ENCODE measurements around the gene APBB1IP.

Gene APBB1IP

DNA sequence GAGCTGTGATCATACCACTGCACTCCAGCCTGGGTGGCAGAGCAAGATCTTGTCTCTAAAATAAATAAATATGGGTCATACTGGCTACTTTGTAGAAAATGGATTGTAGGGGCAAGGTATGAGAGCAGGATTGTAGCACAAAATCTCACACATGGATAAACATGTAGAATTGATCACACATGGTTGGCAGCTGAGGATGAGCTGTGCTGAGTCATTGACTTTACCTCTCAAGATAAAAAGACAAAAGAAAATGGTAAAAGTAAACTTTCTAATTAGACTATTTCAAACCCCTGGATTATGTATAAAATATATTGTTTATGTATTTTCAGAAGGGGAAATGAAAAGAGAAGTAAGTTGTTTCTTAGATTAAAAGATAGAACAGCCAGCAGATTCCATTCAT is 69.3 kb downstream of the APBB1IP start:
- DNase-seq (ENCODE audit: low read depth in 2 of 2), result no peak

DNA sequence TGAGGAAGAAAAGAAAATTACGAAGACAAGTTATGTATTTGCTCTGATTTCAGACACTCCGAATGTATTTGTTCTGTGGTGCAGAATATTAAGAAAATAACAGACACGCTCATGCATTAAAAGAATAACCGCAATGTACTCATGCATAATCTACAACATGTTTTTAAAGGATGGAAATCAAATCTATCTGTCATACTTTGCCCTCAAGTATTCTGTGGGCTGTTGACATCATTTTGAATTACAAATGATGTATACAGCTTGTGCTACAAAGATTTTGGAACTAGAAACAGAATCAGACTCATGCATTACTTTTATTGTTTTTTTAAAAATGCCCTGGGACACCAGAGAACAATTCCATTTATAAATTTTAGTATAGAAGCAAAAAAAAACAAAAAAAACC is 69.9 kb downstream of the APBB1IP start:
- DNase-seq (ENCODE audit: low read depth in 2 of 2), result no peak

DNA sequence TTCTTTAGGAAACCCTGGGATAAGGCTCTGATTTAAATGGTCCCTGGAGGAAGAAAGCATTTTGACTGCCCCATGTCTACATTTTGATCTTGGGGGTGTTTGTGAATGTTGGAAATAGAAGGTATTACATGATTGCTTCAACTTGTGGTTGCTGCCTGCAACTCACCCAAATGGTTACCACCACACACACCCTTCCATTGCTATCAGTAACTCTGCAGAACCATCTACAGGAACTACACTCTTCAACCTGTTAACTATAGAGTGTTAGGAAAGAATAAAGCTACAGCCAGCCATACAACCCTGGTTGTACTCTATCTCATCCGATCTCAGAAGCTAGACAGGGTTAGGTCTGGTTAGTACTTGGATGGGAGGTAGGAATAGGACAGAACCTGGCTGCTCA is 71.2 kb downstream of the APBB1IP start:
- DNase-seq (ENCODE audit: low read depth in 2 of 2), result no peak

DNA sequence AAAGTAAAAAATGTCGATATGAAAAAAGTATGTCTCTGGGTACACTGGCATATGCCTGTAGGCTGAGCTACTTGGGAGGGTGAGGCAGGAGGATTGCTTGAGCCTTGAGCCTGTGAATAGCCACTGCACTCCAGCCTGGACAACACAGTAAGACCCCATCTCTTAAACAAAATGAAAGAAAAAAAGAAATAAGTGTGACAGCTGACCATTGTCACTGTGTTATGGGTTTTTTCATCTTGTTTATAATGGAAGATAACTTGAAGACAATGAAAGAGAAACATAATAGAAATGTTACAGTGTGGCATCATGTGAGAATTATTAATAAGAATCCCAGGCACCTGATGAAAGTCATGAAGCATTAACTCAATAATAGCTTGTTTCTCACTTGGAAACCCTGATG is 75.0 kb downstream of the APBB1IP start:
- DNase-seq (ENCODE audit: low read depth in 2 of 2), result no peak

DNA sequence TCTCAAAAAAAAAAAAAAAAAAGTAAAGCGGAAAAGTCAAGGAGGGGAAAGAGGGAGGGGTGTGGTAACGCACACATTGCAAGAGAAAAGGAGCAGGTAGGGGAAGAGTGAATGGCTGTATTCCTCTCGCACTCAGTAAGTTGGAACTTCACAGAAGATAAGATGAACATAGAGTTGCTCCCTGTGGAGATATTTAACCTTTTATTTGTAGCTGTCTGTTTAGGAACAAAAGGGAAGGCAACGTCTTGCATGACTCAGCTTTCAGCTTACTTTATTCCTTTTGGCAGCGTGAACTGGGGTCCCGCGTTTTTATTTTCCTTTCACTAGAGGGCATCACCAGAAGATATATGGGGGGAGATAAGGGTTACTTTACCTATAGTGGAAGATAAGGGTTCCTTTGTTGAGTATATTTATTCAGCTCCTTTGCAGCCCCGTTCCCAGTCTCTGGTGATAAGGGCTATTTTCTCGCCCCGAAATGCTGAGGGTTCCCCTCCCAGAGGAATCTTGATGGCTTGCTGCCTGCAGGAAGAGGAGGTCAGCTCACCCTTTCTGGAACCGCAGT is 78.5 kb downstream of the APBB1IP start:
- DNase-seq (ENCODE audit: low read depth in 2 of 2), result no peak

DNA sequence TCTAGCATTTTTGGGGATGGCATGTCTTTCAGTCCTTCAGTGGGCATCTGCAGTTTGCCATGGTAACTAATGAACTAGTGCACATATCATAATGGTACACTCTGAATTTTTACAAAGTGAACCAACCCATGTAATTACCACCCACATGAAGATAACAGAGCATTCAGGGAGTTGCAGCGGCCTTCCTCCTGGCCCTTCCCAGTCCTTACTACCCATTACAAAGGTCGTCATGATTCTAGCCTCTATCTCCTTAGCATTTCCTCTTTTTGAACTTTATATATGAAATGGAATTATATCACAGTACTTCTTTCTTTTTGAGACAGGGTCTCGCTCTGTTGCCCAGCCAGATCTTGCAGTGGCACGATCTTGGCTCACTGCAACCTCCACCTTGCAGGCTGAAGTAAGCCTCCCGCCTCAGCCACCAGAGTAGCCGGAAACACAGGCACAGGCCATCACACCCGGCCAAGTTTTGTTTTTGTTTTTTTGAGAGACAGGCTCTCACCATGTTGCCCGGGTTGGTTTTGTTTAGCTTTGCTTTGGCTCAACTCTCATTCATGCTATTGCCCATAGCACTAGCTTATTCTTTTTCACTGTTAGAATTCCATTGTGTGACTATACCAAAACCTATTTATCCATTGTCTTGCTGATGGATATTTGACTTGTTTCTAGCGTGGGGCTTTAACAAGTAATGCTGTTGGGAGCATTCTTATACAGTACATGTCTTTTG is 79.2 kb downstream of the APBB1IP start:
- DNase-seq (ENCODE audit: low read depth in 2 of 2), result no peak

DNA sequence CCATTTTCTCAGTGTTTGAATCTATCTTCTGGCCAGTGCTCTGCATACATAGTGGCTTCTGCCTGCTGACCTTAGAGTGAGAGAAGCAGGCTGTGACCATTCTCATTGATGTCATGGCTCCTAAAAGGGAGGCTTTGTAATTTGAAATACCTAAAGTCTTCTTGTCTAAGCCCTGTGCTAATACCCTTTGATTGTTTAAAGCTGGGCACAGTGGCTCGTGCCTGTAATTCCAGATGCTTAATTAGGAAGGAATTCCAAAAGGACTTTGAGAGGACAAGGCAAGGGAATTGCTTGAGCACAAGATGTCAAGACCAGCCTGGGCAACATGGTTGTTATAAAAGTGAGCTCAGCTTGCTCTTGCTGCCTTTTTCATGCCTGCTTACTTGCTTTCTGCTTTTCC is 81.7 kb downstream of the APBB1IP start:
- no peak for DNase-seq (ENCODE audit: low read depth in 2 of 2)

DNA sequence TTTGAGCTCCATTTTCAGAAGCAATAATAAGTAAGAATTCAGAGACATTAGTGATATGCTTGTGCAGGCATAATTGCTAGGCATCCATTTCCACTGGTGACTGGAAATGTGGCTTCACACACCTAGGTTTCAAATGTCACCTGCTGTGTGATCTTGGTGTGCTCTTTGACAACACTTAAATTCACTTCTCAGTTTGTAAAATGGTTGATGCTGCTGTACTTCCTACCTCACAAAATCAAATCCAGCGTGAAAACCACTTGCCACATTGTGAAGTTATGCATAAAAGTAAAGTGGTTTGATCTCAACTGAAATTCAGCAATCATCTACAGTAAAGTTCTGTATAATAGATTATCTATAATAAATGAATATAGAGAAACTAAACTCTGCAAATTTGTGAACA is 82.4 kb downstream of the APBB1IP start:
- DNase-seq (ENCODE audit: low read depth in 2 of 2), result no peak

DNA sequence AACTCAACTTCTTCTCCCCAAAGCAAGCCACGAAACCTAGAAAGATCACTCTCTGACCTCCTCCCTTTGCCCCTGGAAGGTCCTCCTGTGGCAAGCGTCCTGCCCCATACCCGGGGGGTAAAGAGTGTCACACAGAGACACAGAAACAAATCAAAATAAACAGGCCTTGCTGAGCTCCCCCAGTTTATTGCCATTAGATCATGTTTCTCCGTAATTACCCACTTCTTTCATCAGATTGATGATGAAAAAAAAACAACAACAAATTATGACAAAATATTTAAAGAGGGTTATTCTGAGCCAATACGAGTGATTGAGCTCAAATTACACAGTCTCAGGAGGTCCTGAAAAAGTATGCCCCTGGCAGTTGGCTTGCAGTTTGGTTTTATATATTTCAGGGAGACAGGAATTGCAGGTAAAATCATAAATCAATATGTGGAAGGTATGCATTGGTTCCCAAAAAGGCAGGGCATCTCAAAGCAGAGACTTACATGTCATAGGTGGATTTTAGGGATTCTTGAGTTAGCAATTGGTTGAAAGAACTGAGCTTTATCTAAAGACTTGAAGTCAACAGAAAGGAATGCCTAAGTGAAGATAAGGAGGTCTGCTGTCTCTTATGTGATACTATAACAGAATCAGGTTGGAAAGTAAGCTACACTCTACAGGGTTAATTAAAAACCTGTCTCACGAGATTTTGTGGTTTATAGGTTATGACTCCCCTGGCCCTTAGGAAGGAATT is 86.2 kb downstream of the APBB1IP start:
- DNase-seq (ENCODE audit: low read depth in 2 of 2), result no peak

DNA sequence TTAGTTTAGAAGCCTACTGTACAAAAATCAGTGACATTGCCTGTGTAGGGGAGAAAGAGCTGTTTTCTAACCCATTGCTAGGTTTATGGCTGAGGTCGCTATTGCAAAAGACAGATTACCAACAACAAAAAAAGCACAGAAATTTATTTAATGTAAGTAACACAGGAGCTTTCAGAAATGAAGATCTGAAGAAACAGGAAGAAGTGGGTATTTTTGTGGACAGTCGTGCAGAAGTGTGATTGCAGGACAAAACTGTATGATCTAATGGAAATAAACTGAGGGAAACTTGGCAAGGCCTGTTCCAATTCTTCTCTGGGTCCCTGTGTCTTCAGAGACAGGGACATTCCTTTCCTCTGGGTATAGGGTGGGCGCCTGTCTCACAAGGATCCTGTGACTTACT is 87.4 kb downstream of the APBB1IP start:
- no peak for DNase-seq (ENCODE audit: low read depth in 2 of 2)

DNA sequence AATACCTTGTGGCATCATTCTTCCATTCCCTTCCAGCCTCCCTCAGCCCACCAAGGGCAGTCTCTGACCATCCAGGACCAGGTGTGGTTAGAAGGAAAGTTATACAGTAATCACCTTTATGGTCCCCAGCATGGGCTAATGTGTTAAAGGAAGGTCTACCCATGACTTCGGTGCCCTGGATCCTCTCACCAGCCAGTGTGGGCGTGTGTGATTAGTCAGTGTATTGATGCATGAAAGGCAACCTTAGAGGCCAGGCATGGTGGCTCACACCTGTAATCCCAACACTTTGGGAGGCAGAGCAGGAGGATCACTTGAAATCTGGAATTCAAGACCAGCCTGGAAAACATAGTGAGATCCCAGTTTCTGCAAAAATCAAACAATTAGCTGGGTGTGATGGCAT is 88.9 kb downstream of the APBB1IP start:
- no peak for DNase-seq (ENCODE audit: low read depth in 2 of 2)

DNA sequence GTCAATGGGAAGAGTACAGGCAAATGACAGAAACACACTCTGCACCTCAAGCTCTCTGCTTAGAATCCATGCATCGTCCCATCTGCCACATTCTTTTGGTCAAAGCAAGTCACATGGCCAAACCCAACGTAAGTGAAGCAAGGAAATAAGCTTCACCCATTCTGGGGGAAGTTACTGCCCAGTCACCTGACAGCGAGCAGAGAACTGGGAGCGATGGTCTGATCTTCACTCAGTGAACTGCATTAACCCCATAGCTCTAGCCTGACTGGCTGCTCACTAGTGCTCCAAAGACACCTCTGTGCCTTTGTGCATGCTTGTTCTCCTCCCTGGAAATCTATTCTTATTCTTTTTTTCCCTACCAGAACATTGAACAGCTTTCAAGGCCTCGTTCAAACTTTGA is 89.9 kb downstream of the APBB1IP start:
- DNase-seq (ENCODE audit: low read depth in 2 of 2), result no peak

DNA sequence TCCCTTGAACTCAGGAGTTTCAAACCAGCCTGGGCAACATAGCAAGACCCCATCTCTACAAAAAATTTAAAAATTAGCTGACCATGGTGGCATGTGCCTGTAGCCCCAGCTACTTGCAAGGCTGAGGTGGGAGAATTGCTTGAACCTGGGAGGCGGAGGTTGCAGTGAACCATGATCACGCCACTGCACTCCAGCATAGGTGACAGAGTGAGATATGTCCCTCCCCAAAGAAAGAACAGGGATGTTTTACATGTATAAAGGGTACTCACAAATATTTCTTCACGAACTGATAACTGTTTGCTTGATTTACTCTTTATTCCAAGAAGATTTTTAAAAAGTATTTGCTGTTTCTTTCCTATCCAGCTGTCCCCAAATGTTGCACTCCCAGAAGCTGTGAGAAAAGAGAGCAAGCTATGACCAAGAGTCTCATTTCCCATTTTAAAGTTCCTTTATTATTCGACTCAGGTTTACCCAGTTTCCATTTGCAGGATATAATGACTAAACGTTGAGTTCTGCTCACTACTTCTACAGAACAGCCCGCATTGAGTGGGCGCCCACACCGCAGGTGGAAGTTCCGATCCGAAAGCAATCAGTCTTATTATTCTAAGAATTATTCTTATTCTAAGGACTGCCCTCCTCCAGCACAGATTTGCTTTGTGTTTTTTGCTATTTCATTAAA is 90.7 kb downstream of the APBB1IP start:
- no peak for DNase-seq (ENCODE audit: low read depth in 2 of 2)

DNA sequence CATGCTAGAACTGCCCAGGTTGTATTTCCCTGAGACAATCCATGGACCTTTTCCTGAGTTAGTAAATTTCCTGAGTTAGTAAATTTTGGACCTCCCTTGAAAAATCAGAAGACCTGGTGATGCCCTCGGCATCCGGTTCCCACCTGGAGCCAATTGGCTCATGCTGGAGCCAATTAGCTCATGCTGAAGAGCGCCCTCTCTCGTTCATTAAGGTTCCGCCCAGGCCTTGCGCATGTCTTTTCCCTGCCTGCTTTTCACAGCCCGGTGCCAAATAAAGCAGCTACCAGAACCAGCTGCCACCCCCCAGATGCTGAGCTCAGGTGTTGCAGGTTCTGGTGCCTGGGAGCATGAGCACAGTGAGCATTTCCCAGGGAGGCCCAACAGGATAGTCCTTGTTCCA is 96.2 kb downstream of the APBB1IP start:
- no peak for DNase-seq (ENCODE audit: low read depth in 2 of 2)

DNA sequence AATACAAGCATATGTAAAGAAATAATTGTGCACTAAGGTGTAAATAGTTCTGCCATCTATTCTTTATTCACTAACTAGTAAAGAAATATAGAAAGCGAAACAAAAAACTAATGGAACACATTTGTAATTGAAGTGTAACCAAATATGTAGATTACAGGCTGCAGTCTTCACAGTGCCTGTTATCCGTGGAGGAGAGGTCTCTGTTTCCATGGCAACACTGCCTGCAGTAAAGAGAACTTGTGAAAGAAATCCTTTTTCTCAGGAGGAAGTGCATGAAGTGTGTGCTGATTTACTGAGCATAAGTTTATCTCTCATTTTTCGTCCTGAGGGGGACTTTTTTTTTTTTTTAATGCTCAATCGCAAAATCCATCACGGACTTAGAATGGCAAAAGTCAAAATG is 102.5 kb downstream of the APBB1IP start:
- DNase-seq (ENCODE audit: low read depth in 2 of 2), result no peak

DNA sequence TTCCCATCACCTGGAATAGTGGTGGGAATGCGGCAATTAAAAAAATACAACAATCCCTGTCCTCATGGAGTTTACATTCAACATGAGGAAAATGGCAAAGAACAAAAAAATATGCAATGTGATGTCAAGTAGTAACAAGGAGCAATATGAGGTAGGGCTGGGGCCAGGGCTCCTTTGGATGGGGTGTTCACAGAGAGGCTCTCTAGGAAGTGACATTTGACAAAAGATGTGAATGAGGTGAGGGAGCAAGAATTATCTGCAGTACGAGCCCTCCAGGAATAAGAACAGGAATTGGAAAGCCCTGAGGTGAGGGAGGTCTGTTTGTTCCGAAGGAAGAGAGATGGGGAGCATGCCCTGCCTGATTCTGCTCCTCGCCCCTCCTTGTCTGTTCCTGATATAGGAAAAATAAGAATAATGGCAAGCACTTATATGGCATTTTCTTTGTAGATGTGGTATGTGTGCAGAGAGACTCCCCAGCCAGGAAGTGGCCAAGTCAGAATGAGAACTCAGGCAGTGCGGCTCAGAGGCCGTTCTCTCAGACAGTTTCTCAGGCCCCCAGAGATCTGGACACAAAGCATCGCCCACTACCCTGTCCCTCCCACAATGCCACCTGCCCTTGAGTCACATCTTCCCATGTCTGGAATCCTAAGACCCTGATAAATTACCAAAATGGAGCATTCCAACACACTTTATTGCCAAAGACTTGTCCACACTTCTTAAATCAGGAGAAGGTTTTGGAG is 105.6 kb downstream of the APBB1IP start:
- no peak for DNase-seq (ENCODE audit: low read depth in 2 of 2)

DNA sequence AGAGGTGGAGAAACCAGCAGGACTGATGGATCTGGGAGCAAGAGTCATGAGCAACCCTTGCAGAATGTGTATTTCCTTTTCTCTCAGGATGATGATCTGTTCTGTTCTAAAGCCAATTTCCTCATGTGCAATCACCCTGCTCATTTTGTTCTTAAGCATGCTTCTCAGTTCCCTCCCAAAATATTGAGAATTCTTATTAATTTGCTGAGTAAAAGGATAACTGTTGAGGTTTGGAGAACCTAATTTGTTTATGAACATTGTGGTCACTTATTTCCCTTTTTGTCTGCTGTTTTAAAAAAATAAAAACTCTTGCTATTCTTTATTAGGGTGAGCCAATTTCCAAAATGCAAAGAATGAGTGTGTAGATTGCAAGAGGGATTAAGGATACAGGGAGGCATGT is 106.8 kb downstream of the APBB1IP start:
- DNase-seq (ENCODE audit: low read depth in 2 of 2), result no peak

DNA sequence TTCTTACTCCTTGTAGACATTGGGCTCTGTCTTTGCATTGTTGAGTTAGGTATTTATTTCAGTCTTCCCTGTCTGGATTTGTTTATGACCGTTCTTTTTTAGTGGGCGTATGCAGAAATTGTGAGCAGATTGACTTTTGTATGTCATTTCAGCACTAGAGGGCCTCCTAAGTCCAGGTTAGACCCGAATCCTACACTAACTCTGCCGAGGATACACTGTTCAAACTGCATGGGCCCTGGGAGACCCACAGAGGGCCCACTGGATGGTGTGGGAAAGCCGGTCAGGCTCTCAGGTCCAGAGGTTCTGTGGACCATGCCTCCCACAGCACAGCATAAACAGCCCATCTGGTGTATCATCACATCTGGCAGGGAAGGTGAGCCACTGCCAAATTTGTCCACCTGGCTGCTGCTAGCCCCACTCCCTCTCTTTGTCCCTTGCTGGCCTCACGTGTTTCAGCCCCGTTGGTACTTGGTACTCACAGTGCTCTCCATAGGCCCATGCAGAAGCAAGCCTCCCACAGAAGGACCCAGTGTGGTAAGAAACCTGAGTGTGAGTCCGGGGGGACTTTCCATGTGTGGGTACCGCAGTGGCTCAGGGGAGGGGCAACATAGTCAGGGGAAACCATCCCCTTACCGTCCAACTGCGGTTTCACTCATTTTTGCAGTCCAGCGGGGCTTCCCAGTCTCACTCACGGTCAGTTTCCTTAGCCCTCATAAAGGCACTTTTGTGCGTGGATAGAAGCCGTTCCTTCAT is 112.8 kb downstream of the APBB1IP start:
- no peak for DNase-seq (ENCODE audit: low read depth in 2 of 2)

DNA sequence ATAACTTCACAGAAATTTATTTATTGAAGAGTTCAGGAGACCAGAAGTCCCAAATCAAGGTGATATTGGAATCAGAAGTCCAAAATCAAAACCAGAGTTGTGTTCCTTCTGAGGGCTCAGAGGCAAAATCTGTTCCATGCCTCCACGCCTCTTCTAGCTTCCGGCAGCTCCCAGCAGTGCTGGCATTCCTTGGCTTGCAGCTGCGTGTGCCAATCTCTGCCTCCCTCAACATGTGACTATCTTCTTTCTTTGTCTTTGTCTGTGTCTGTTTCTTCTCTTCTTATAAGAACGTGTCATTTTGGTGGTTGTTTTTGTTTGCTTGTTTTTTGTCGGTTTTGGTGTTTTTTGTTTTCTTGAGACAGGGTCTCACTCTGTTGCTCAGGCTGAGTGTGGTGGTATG is 116.1 kb downstream of the APBB1IP start:
- DNase-seq (ENCODE audit: low read depth in 2 of 2), result no peak

DNA sequence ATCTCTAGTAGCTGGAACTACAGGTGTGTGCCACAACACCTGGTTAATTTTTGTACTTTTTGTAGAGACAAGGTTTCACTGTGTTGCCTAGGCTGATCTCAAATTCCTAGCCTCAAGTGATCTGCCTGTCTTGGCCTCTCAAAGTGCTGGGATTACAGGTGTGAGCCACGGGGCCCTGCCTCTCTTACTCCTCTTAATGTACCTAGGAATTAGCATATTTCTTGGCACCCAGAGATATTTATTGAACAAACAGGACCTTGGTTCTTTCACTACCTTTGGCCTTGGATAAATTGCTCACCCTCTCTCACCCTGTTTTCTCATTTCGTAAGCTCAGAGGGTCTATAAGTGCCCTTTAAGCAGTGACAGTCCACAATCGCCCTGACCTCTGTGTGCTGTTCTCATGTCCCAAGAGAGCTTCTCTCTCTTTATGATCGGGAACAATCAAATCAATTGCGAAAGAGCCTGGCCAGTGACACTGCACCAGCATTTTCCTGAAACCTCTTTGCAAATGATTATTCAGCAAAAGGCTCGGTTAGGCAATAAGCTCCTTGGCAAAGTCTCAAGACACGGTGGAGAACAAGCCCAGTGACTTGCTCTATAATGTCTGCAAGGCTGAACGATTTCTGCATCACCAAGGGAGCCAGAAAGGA is 117.7 kb downstream of the APBB1IP start:
- DNase-seq (ENCODE audit: low read depth in 2 of 2), result no peak
